ENCODE data around the gene CFC1.
"Not testable (repeated sequence)": the region's sequence is repeated elsewhere in the genome, so short reads cannot be mapped to it uniquely, and the experiment has no call there.

DNA sequence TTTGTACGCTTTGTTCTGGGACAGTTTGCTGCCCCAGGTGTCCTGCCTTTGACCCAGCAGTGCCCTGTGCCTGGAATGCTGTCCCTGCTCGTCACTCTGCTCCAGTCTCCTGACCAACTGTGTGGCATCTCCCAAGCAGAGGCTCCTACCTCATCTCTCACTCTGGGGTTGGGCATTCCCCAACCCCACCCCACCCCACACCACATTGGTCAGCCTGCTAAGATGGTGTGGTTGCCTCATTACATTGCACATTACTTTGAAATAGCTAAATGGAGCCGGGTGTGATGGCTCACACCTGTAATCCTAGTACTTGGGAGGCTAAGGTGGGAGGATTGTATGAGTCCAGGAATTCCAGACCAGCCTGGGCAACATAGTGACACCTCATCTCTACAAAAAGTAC lies 27.4 kb downstream of the CFC1 start:
- TF ChIP-seq, protein P1, sequence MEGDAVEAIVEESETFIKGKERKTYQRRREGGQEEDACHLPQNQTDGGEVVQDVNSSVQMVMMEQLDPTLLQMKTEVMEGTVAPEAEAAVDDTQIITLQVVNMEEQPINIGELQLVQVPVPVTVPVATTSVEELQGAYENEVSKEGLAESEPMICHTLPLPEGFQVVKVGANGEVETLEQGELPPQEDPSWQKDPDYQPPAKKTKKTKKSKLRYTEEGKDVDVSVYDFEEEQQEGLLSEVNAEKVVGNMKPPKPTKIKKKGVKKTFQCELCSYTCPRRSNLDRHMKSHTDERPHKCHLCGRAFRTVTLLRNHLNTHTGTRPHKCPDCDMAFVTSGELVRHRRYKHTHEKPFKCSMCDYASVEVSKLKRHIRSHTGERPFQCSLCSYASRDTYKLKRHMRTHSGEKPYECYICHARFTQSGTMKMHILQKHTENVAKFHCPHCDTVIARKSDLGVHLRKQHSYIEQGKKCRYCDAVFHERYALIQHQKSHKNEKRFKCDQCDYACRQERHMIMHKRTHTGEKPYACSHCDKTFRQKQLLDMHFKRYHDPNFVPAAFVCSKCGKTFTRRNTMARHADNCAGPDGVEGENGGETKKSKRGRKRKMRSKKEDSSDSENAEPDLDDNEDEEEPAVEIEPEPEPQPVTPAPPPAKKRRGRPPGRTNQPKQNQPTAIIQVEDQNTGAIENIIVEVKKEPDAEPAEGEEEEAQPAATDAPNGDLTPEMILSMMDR (IDR thresholded peaks at IDR 0.05): not testable (repeated sequence)
- TF ChIP-seq POLR2AphosphoS5, TCF7L2 (IDR thresholded peaks at IDR 0.05; ENCODE audit: low read depth, low read length): not testable (repeated sequence)
- TF ChIP-seq, protein P2, sequence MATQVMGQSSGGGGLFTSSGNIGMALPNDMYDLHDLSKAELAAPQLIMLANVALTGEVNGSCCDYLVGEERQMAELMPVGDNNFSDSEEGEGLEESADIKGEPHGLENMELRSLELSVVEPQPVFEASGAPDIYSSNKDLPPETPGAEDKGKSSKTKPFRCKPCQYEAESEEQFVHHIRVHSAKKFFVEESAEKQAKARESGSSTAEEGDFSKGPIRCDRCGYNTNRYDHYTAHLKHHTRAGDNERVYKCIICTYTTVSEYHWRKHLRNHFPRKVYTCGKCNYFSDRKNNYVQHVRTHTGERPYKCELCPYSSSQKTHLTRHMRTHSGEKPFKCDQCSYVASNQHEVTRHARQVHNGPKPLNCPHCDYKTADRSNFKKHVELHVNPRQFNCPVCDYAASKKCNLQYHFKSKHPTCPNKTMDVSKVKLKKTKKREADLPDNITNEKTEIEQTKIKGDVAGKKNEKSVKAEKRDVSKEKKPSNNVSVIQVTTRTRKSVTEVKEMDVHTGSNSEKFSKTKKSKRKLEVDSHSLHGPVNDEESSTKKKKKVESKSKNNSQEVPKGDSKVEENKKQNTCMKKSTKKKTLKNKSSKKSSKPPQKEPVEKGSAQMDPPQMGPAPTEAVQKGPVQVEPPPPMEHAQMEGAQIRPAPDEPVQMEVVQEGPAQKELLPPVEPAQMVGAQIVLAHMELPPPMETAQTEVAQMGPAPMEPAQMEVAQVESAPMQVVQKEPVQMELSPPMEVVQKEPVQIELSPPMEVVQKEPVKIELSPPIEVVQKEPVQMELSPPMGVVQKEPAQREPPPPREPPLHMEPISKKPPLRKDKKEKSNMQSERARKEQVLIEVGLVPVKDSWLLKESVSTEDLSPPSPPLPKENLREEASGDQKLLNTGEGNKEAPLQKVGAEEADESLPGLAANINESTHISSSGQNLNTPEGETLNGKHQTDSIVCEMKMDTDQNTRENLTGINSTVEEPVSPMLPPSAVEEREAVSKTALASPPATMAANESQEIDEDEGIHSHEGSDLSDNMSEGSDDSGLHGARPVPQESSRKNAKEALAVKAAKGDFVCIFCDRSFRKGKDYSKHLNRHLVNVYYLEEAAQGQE (IDR thresholded peaks at IDR 0.05; ENCODE audit: insufficient read depth in 1 of 2, low read depth in 2 of 2, low read length in 1 of 2): not testable (repeated sequence)

Measured in Panc1 (cell line).